Measurements from ENCODE around the gene FAM171A1.
"Not testable (repeated sequence)": the region's sequence is repeated elsewhere in the genome, so short reads cannot be mapped to it uniquely, and the experiment has no call there.

Gene FAM171A1

DNA sequence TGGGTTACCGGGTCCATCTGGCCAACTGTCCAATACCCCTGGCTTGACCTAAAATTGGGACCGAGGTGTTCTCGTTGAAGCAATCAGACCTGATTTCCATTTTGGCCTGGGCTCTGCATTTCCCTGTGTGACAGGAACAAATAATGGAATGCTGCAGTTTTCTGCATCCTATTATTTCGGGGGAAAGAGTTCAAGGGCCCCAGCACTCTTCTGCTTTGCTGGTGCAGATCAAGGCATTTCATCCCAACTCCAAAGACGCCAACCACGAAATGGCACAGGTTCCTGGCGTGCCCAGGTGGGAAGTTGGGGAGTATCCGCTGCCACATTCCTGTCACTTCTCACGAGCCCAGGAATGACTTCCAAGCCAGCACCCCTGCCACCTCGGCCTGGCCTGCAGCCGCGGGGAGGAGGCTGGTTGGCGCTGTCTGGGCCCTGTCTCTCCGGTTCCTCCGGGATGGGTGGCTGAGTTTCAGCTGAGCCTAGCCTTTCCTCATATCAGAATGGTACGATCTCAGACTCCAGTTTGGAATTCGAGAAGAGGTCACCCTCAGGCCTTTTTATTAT, 56.5 kb downstream of the FAM171A1 start:
- DNase-seq, result no peak

DNA sequence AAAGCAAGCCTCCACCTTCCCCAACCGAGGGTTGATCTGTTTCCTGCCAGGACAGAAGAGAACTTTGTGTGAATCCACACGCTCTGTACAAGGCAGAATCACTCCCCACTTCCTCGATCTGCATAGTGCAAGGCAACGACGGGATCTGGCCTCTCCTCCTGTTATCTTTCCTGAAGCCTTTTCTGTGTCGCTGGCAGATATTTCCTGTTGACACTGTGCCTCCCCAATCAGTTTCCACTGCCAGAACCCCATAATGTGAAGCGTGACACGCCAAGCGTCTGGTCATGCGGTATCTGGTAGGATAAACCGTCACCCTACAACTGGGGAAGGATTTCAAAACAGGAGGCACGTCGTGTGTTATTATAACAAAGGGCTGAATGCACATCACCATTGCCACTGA, 57.2 kb downstream of the FAM171A1 start:
- no peak for DNase-seq

DNA sequence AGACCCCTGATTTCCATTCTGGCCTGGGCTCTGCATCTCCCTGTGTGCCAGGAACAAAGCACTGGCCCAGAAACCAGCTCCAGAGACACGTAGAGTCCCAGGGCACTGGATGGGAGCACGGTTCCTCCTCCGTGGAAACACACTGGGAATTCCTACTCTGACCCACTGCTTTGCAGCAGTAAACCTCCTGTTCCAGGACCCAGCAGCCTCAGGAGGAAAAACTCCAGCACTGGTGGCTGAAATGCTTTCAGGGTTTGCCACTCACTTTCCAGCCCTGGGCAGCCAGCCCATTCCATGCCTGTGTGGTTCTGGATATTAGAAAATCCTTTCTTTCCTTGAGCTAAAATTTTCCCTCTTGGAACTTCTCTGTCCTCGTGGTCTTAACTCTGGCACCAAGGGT, 58.0 kb downstream of the FAM171A1 start:
- DNase-seq, result no peak

DNA sequence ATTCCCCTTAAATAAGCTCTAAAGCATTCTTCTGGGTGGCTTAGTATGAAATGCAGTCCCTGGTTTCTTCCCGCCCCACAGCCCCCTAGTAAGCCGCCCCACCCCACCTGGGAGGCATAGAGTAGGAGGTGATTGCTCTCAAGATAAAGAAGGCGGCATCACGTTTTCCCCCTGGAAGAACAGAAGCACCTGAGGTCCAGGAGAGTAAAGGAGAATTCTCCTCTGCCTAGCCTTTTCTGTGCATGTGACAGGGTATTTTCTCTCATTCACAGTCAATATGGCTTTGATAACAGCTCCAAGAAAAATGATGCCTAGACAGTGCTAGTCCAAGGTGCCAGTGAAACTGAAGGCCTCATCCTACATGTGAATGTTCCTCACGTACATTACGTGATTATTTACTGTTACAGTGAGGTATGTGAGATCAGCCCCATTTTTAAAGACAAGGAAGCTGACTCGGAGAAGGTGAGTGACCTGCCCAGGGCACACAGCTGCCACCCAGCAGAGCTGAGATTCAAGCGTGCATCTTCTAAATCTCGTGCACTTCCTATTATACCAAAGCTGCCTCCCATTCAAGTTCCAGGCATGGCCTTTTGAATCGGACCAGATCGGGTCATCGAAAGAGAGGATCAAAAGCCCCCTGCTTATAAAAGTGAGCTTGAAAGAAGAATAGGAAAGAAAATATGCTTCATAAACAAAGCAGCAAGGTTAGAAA, 59.4 kb downstream of the FAM171A1 start:
- DNase-seq, result no peak

DNA sequence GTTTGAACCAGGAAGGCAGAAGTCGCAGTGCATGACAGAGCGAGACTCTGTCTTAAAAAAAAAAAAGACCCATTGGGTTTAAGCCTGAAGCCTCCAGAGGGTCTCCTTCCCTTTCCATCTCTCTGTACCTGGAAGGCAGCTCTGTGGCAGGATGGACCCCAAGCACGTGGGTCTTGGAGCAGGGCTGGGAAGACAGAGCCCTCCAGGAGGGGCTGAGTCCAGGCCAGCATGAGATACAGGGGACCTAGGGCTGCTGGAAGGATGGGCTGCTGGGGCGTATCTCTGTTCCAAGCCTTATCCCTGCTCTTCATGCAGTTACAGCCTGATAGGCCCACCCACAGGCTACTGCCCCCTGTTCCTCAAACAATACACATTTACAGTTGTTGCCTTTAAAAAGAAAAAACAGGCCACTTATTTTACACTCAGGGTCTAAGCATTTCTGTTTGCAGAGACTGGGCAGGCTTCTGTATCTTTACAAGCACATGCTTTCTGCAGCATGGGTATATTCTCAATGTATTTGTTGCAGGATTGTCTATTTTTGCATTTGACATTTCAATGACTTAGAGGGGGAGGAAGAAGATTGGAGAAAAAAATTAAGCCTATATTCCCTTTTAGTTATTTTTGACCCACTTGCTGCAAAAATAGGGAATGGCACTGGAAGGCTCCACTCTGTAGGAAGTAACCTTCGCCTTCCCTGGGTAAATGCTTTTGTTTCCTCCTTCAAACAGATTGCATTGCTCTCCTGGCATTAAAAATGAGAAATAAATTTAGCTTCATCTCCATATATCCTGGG, 60.1 kb downstream of the FAM171A1 start:
- no peak for DNase-seq

DNA sequence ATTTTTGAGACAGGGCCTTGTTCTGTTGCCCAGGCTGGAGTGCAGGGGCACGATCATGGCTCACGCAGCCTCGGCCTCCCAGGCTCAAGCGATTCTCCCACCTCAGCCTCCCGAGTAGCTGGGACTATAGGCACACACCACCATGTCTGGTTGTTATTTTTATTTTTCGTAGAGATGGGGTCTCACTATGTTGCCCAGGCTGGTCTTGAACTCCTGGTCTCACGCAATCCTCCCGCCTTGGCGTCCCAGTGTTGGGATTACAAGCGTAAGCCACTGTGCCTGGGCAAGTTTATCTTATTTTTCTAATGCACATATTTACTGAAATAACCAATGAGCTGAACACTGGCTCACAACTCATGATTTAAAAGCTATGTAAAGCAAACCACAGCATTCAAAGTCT, 61.9 kb downstream of the FAM171A1 start:
- no peak for DNase-seq

DNA sequence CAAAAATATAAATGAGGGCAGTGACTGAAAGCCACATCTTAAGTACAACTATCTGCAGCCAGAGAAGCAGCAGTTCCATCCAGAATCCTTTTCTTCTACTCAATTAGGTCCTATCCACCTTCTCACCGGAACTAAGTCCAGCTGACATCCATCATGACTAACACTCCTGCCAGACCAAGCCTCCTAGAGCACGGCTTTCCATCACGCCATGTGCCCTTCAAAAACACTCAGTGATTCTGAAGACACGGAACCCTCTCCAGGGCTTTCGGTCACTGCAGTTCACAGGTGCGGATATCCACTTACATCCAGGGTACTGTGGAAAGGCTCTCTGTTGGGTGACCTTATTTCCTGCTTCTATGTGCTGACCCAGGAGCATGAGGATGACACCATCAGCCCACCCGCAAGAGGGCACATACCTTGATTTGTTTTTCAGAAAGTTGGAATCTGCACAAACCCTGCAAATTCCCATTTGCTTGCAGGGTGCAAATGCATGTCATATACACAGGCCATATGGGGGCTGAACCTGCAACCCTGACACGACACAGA, 64.3 kb downstream of the FAM171A1 start:
- DNase-seq, result no peak

DNA sequence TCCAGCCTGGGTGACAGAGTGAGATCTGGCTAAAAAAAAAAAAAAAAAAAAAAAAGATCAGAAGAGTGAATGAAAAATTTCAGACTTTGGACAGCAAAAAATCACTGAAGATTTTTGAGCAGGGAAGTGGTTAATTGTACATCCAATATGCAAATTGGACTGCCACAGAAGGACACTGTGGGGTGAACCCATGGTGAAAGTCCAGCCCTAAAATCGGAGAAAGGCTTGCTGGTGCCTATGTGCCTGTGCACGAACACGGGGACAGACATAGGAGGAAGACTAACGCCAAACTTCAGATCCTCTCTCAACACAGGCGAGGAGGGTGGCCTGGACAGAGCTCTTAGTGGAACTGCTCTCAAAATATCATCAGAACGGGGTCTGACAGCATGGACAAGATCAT, 65.5 kb downstream of the FAM171A1 start:
- DNase-seq, result no peak

DNA sequence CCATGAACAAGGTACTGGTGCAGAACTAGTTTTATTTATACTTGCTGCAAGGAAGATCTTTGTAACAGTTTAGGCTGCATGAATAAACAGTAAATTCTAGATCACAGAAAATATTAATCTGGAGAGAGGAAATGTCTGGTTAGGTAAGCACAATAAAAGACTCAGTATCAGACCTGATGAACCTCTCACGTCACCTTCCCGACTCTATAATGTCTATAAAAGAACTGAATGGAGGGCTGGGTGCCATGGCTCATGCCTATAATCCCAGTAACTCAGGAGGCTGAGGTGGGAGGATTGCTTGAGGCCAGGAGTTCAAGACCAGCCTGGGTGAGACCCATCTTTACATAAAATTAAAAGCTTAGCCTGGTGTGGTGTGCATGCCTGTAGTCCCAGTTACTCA, 65.9 kb downstream of the FAM171A1 start:
- DNase-seq, result no peak

DNA sequence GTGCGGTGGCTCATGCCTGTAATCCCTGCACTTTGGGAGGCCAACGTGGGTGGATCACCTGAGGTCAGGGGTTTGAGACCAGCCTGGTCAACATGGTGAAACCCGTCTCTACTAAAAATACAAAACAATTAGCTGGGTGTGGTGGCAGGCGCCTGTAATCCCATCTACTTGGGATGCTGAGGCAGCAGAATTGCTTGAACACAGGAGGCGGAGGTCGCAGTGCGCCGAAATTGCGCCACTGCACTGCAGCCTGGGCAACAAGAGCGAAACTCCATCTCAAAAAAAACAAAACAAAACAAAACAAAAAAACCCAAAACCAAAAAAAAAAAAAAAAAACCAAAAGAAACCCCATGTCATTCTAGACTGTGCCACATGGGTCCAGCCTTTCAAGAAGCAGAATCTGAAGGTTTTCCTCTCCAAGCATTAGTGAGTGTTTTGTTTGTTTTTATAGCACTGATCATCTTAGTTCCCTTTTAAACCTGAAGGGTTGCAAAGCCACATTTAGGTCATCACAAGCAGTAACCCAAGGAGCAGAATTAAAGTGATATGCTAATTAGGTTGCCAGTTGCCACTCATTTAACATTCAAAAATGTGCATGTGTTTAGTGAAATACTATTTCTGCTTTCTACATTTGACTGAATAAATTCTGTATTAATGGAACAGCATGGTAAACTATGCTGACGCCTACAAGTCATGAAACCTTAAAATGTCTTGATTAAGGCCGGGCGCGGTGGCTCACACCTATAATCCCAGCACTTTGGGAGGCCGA, 68.7 kb downstream of the FAM171A1 start:
- DNase-seq, result not testable (repeated sequence)

DNA sequence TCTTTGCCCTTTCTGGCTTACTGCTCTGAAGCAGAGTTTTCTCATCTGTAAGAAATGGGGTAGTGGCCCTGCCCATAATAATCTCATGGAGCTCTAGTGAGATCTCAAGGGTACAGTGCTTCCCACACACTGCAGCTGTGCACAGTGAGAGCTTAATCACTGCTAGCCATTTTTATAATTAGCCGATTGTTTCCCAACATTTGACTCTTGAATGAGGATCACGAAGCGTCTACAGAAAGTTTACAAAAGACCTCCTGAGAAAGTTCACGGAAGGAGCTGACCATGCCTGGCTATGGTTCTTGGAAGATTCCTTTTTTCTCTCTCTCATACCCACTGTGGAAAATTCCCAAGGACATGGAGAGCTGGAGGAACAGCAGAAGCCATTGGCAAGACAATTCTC, 70.4 kb downstream of the FAM171A1 start:
- no peak for DNase-seq

DNA sequence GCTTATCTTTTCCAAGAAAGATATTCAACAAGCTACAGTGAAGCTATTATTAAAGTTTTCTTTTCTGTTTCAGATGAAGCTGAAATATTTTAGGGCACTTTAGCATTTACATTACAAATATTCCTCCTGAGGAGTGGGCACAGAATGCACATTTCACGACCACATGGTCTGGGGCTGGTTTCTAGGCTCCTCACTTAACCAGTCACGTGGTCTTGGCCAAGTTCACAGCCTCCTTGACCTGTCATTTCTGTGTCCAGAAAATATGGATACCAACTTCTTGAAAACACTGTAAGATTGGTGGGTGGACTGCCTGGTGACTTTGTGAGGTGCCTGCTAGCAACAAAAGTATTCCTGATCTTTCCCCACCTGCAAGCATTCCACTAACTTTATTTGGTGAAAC, 70.9 kb downstream of the FAM171A1 start:
- DNase-seq, result no peak

DNA sequence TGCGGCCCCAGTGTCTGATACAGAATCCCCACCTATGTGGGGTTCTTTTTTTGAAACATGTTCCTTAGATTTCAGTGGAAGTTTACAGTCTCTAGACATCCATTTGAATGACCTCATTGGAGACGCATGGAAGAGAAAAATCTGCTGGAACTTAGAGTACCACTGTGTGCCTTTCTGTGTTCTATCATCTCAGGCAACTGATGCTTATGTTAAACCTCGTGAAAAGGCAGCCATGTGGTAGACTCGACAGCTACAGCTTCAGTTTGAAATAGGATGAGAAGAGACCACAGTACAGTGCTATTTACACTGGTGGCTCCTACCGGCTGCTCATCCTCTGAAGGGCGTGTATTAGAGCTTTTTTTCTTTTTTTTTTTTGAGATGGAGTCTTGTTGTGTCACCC, 74.4 kb downstream of the FAM171A1 start:
- DNase-seq, result no peak

DNA sequence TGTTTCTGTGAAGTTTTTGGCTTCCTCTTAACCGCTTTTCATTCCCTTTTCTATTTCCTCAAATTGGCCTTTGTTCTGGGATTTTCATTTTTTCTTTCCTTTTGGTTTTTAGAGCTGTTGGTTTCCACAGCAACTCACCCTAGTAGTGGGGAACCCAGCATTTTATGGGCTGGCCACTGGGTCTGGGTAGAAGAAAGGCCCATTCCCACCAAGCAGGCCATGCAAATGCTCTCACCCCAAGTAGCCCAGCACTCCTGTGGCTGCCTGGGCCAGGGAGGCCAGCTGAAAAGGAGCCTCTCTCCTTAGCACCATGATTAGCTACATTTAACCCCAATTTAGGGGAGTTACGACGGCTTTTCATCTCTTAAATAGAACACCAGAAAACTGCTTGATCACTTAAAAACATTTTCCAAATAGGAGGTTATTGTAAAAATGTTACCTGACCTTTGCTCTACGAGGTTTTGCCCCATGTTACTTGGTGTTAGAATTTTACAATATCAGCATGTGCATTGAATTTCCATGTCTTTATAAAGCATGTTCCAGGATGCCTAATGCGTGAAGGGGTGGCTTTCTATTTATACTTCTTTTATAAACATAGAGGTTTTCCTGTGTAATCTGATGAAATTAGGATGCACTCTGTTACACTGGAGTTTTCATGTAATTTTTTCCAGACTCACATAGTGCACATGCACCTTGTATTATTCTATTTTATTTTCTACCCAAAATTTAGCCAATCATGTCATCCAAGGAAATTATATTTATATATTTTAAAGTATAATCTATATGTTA, 75.4 kb downstream of the FAM171A1 start:
- no peak for DNase-seq

DNA sequence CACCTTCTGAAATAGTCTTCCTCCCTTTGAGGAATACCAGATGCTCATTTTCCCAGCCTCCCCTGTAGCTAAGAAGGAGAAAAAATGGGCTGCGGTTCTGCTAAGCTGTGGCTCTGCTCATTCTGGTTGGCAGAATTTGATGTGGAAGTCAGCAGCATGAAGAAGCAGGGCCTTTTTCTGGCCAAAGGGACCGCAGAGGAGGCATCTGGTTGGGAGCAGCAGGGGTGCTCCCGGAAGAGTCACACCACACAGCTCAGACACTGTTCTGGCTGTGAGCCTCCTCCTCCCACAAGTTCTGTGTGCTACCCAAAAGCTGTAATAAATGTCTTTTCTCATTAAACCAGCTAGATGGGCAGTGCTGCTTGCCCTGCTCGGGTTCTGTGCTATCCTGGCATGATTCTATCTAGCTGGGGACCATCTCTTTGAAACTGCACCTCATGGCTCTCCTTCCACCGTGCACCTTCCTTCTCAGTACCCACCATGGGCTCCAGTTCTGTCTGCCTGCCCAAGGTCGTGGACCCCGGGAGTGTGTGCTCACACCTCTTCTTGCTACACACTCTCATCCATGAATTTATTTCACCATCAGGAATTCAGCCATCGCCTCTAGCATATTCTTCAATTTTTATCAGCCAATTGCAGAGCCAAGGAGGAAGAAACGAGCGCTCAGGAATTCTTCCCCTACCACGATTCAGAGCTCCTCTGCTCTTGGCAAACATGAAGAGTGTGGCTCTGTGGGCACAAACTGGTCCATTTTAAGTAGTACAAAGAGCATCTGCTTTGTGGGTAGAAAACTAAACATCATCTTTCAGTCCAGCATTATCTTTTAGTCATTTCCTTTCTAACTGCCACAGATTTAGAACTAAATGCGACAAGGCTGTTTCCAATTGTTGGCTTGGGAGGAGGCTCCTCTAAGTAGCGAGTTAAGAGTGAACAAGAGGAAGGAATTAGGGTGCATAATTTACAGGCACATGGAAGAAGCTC, 76.9 kb downstream of the FAM171A1 start:
- DNase-seq, result no peak

DNA sequence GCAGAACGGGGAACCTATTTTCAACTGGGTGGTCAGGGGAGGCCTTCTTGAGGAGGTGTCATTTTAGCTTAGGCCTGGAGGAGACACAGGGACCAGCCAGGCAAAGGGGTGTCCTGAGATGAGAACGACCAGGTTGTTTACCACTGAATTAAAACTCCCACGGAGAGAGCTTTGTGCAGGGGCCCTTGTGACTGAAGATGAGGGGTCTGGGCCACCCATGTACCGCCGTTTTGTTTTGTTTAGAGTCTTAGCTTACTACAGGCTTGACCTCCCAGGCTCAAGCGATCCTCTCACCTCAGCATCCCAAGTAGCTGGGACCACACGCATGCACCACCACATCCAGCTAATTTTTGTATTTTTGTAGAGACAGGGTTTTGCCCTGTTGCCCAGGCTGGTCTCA, 80.4 kb downstream of the FAM171A1 start:
- no peak for DNase-seq

DNA sequence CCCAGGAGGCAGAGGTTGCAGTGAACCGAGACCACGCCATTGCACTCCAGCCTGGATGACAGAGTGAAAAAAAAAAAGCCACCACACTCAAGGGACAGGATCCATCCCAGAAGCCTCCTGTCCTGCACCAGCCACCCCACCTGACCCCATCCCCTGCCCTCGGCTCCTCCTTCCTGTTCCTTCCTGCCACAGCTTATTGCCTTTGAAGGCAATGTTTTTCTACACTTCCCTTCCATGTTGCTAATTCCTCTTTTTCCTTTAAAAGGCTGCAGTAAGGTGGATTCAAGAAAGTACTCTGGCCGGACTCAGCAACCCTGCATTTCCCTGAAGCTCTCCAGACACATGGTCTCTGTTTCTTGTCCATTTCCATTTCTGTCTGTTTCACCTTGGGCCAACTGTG, 80.9 kb downstream of the FAM171A1 start:
- no peak for DNase-seq

DNA sequence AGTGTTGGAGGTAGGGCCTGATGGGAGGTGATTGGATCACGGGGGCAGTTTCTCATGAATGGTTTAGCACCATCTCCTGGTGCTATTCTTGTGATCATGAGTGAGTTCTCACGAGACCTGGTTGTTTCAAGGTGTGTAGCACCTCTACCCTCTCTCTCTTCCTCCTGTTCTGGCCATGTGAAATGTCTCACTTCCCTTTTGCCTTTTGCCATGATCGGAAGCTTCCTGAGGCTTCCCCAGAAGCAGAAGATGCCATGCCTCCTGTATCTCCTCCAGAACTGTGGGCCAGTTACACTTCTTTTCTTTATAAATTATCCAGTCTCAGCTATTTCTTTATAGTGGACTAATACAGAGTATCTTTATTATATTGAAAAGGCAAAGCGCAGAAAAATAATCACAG, 90.1 kb downstream of the FAM171A1 start:
- no peak for DNase-seq

DNA sequence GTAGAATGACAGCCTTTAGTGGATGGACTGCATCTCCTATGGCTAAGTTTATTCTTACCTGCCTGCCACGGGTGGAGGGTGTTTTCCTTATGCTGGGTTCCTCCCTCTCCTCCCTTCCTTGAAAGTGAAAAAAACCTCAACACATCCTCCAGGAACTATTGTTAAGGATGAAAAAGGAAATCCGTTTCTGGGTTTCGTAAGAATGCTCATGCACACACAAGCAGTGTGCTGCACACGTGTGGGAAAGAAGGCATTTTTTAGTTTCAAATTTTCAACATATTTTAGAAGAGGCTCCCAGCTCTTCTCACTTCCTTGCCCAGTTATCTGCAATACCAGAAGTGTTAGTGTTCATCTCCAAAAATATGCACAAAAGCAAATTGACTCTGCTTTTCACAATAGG, 90.6 kb downstream of the FAM171A1 start:
- no peak for DNase-seq

DNA sequence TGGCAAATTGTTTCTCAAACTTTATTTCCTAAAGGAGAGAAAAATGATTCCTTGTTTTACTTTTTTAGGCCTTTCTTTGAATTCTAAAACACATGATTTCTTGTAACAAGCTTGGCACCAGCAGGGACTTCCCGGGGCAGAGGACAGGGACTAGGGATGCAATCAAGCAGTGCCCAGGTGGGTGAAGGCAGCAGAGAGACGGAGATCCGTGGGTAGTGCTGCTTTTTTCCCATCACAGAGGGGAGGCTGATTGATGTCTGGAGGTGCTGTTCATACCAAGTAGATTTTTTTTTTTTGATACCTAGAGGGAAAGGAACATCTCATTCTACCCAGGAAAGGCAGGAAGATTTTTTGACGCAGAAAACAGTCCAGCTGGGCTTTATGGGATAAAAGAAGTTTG, 91.9 kb downstream of the FAM171A1 start:
- DNase-seq, result no peak

DNA sequence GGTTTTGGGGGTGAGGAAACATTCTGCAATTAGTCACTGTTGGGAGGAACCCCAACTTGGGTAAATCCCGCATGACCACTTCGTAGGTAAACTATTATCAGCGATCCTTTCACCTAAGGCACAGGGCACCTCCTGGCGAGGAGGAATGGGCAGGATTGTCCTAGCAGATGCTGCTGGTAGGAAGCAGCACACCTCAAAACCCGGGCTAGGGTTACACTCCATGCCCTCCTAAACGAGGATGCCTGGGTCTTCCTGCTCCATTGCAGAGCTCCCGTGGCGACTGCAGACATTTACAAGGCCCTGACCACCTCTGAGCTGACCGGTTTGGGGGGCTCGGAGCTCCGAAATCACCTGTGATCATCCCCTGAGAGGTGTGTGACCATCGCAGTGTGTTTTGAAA, 92.3 kb downstream of the FAM171A1 start:
- no peak for DNase-seq

All from KG1 (cell line).